Panc1 (cell line): Measurements from ENCODE around the gene FOXJ2.

Source experiments
- POLR2AphosphoS5 ChIP-seq: IDR thresholded peaks from 2 replicates; pipeline ENCODE4 v1.6.1; 2012; ENCODE audit warnings: mild to moderate bottlenecking, low read depth, low read length, moderate library complexity
- TF ChIP-seq, protein P1 (sequence below): fragments of 450-650 bp; IDR thresholded peaks from 2 replicates; pipeline ENCODE4 v1.5.1; 2017; ENCODE audit warnings: mild to moderate bottlenecking
- TF ChIP-seq, protein P2 (sequence below), 2 experiments: IDR thresholded peaks; 2 replicates each; pipeline ENCODE4 v1.6.1; 2011 to 2012; ENCODE audit warnings: low read depth in 2 of 2, control low read depth in 1 of 2, low read length in 1 of 2, mild to moderate bottlenecking in 1 of 2, moderate library complexity in 1 of 2; ENCODE audit not compliant: insufficient read depth in 1 of 2

DNA sequence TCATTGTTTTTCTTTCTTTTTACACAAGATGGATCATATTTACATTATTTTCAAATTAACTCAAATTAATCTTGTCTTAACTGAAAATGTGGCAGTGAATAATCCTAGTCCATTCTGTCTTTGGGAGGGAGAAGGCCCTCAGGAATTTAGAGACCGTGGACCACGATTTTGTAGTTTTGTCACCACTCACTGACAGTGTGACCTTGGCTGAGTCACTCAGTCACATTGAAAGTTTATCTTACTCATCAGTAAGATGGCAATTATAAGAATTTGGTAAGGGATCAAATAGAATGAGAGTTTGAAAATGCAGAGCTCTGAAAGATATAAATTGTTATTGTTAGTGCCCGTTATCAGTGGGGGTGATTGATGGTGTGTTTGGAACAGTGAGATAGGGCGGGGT is 16.4 kb downstream of the FOXJ2 start:
- no peak for TF ChIP-seq POLR2AphosphoS5
- TF ChIP-seq, protein P1, sequence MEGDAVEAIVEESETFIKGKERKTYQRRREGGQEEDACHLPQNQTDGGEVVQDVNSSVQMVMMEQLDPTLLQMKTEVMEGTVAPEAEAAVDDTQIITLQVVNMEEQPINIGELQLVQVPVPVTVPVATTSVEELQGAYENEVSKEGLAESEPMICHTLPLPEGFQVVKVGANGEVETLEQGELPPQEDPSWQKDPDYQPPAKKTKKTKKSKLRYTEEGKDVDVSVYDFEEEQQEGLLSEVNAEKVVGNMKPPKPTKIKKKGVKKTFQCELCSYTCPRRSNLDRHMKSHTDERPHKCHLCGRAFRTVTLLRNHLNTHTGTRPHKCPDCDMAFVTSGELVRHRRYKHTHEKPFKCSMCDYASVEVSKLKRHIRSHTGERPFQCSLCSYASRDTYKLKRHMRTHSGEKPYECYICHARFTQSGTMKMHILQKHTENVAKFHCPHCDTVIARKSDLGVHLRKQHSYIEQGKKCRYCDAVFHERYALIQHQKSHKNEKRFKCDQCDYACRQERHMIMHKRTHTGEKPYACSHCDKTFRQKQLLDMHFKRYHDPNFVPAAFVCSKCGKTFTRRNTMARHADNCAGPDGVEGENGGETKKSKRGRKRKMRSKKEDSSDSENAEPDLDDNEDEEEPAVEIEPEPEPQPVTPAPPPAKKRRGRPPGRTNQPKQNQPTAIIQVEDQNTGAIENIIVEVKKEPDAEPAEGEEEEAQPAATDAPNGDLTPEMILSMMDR = no peak
- TF ChIP-seq, protein P2, sequence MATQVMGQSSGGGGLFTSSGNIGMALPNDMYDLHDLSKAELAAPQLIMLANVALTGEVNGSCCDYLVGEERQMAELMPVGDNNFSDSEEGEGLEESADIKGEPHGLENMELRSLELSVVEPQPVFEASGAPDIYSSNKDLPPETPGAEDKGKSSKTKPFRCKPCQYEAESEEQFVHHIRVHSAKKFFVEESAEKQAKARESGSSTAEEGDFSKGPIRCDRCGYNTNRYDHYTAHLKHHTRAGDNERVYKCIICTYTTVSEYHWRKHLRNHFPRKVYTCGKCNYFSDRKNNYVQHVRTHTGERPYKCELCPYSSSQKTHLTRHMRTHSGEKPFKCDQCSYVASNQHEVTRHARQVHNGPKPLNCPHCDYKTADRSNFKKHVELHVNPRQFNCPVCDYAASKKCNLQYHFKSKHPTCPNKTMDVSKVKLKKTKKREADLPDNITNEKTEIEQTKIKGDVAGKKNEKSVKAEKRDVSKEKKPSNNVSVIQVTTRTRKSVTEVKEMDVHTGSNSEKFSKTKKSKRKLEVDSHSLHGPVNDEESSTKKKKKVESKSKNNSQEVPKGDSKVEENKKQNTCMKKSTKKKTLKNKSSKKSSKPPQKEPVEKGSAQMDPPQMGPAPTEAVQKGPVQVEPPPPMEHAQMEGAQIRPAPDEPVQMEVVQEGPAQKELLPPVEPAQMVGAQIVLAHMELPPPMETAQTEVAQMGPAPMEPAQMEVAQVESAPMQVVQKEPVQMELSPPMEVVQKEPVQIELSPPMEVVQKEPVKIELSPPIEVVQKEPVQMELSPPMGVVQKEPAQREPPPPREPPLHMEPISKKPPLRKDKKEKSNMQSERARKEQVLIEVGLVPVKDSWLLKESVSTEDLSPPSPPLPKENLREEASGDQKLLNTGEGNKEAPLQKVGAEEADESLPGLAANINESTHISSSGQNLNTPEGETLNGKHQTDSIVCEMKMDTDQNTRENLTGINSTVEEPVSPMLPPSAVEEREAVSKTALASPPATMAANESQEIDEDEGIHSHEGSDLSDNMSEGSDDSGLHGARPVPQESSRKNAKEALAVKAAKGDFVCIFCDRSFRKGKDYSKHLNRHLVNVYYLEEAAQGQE (IDR thresholded peaks at IDR 0.05; ENCODE audit: insufficient read depth in 1 of 2, low read depth in 2 of 2, low read length in 1 of 2) = no peak
